ENCODE results near the gene RPS6KA1. TPM values are rescaled to one million over a fixed set of nuclear protein-coding genes. Genes with fewer than 3 reads are reported as not detected.

The RPS6KA1 gene
- total and polyA plus RNA-seq, 10 of the 15 experiments (the other 5 are each of a cell fraction or from before 2014, with no cell fraction given): 5.0 to 136 (median 91.5) TPM

GRCh38 chr1:26496861-26497260 is 32.7 kb upstream of the RPS6KA1 start:
- no peak for FAIRE-seq
- SMC1A ChIA-PET (ENCODE audit: uncharacterized antibody, unreplicated experiment): interaction anchor here (0.8 kb wide), 1 partner anchor 42 kb away, joined by 3 read pairs; no protein-coding TSS in a partner anchor

GRCh38 chr1:26498894-26499293 is 30.7 kb upstream of the RPS6KA1 start:
- SMC1A ChIA-PET (ENCODE audit: uncharacterized antibody, unreplicated experiment): interaction anchor here (2.3 kb wide), 1 partner anchor 24 kb away, joined by 8 read pairs; no protein-coding TSS in a partner anchor
- RAD21 ChIA-PET (ENCODE audit: unreplicated experiment): interaction anchor here (1.0 to 3.6 kb wide), 5 partner anchors 30 to 100 kb away, joined by 4 to 43 read pairs (median 28); partner anchors contain the start of gene RPS6KA1
- Histone ChIP-seq H3K36me3 (ENCODE audit: control insufficient read depth in 2 of 2, insufficient read depth in 2 of 2, low read length in 1 of 2) (no peaks in the 10 kb centered on the region), H3K4me2 (ENCODE audit: control insufficient read depth, insufficient read depth) (no peak overlapping the region), H3K9me3 (replicated peaks; ENCODE audit: control insufficient read depth, insufficient read depth, low read length) (no peaks in the 10 kb centered on the region), H3K27ac (ENCODE audit: control insufficient read depth, insufficient read depth) (no peak overlapping the region), H3K4me3 (no peak overlapping the region), H3K79me2 (ENCODE audit: control insufficient read depth, insufficient read depth, low read length) (peaks cover 8% of the 10 kb centered on the region), H3K4me1 (ENCODE audit: control insufficient read depth, insufficient read depth, low read length) (peaks cover 14% of the 10 kb centered on the region), H3K27me3 (replicated peaks in 1 of 2; ENCODE audit: control insufficient read depth in 2 of 2, insufficient read depth in 2 of 2, low read length in 1 of 2) (no peaks in the 10 kb centered on the region), H3K9ac (ENCODE audit: control insufficient read depth, insufficient read depth, low read length) (no peak overlapping the region), H4K20me1 (ENCODE audit: control insufficient read depth, insufficient read depth) (no peaks in the 10 kb centered on the region), H2AFZ (ENCODE audit: control insufficient read depth, low read depth, low read length) (no peak overlapping the region)
- FAIRE-seq (peak; percentile 13), ATAC-seq (no peak), DNase-seq (ENCODE audit: low read depth, low spot score) (no peak)
- CTCF ChIA-PET: interaction anchor here (0.8 to 4.8 kb wide), 5 partner anchors 31 to 290 kb away, joined by 3 to 59 read pairs (median 43); partner anchors contain the start of genes PIGV and RPS6KA1
- WGBS (ENCODE audit: insufficient coverage, insufficient replicate concordance, low lambda C conversion rate, missing lambda C conversion rate): 98% methylated on average over 7 of the region's 7 CpGs
- POLR2A ChIA-PET: interaction anchor here (3.1 to 3.6 kb wide), 2 partner anchors 32 to 42 kb away, joined by 19 to 22 read pairs; partner anchors contain the start of gene RPS6KA1
- BruUV-seq (replicated peaks): no TSS peak
- TF ChIP-seq TCF3 (IDR thresholded peaks at IDR 0.05; ENCODE audit: borderline replicate concordance, insufficient read depth, low read depth, low read length): no peak
- no peak for TF ChIP-seq FOS (IDR thresholded peaks at IDR 0.05; ENCODE audit: borderline replicate concordance, extremely low read depth, insufficient read length)
- TF ChIP-seq POLR2AphosphoS2 (IDR thresholded peaks at IDR 0.05; ENCODE audit: low read depth, low read length): no peak
- no peak for TF ChIP-seq PKNOX1 (IDR thresholded peaks at IDR 0.05)
- intact Hi-C loops (cut with micrococcal nuclease; ENCODE audit: unreplicated experiment) (no loop called here), in situ Hi-C loops (cut with MboI) (no loop called here)

More at GRCh38 chr1:26496861-26497260, 32.7 kb upstream of the RPS6KA1 start:
- Histone ChIP-seq H3K27ac (ENCODE audit: control insufficient read depth, insufficient read depth) (no peak overlapping the region), H2AFZ (ENCODE audit: control insufficient read depth, low read depth, low read length) (no peak overlapping the region), H3K9me3 (replicated peaks; ENCODE audit: control insufficient read depth, insufficient read depth, low read length) (no peaks in the 10 kb centered on the region), H3K4me1 (ENCODE audit: control insufficient read depth, insufficient read depth, low read length) (peaks cover 22% of the 10 kb centered on the region), H3K4me3 (no peak overlapping the region), H3K79me2 (ENCODE audit: control insufficient read depth, insufficient read depth, low read length) (peaks cover 7% of the 10 kb centered on the region), H3K9ac (ENCODE audit: control insufficient read depth, insufficient read depth, low read length) (no peak overlapping the region), H3K4me2 (ENCODE audit: control insufficient read depth, insufficient read depth) (no peak overlapping the region), H4K20me1 (ENCODE audit: control insufficient read depth, insufficient read depth) (no peaks in the 10 kb centered on the region), H3K36me3 (ENCODE audit: control insufficient read depth in 2 of 2, insufficient read depth in 2 of 2, low read length in 1 of 2) (no peaks in the 10 kb centered on the region), H3K27me3 (replicated peaks in 1 of 2; ENCODE audit: control insufficient read depth in 2 of 2, insufficient read depth in 2 of 2, low read length in 1 of 2) (no peaks in the 10 kb centered on the region)
- no TSS peak for BruUV-seq (replicated peaks)
- ATAC-seq (no peak), DNase-seq (ENCODE audit: low read depth, low spot score) (no peak)
- ChIA-PET RAD21 (ENCODE audit: unreplicated experiment) (interaction anchor here (0.7 kb wide), 1 partner anchor 603 kb away, joined by 3 read pairs; no protein-coding TSS in a partner anchor), CTCF (interaction anchor here (0.8 kb wide), 1 partner anchor 91 kb away, joined by 3 read pairs; no protein-coding TSS in a partner anchor), POLR2A (interaction anchor here (0.7 kb wide), 1 partner anchor 19 kb away, joined by 6 read pairs; no protein-coding TSS in a partner anchor)
- intact Hi-C loops (cut with micrococcal nuclease; ENCODE audit: unreplicated experiment): no loop called here
- WGBS (ENCODE audit: insufficient coverage, insufficient replicate concordance, low lambda C conversion rate, missing lambda C conversion rate): 39% methylated on average over 4 of the region's 4 CpGs
- no peak for TF ChIP-seq ZNF384 (IDR thresholded peaks at IDR 0.05; ENCODE audit: borderline replicate concordance, low read depth, low read length)
- TF ChIP-seq JUNB (IDR thresholded peaks at IDR 0.05): no peak
- TF ChIP-seq STAT1 (conservative IDR thresholded peaks at IDR 0.05): no peak
- TF ChIP-seq ASH2L (IDR thresholded peaks at IDR 0.05; ENCODE audit: borderline replicate concordance, low read depth): no peak
- no peak for TF ChIP-seq CBX5 (IDR thresholded peaks at IDR 0.05; ENCODE audit: low read depth)
- no peak for TF ChIP-seq TCF3 (IDR thresholded peaks at IDR 0.05; ENCODE audit: borderline replicate concordance, insufficient read depth, low read depth, low read length)
- no peak for TF ChIP-seq JUND (IDR thresholded peaks at IDR 0.05; ENCODE audit: low read depth, low read length)
- in situ Hi-C loops (cut with MboI): no loop called here
